Measurements from ENCODE around the gene ZSWIM5.
"Not testable (repeated sequence)": the region's sequence is repeated elsewhere in the genome, so short reads cannot be mapped to it uniquely, and the experiment has no call there.

ZSWIM5 gene

GRCh38 chr1:45004281-45004920 is 202.0 kb downstream of the ZSWIM5 start:
- Histone ChIP-seq H3K9ac (ENCODE audit: low read length) (no peak overlapping the region), H3K36me3 (replicated peaks; ENCODE audit: insufficient read depth, low read length) (no peaks in the 10 kb centered on the region), H4K20me1 (ENCODE audit: insufficient read depth, low read length) (no peaks in the 10 kb centered on the region), H3K27me3 (replicated peaks; ENCODE audit: insufficient read depth, low read length) (no peaks in the 10 kb centered on the region), H2AFZ (ENCODE audit: low read length) (no peak overlapping the region), H3K4me1 (ENCODE audit: low read length) (peaks cover 8% of the 10 kb centered on the region), H3F3A (ENCODE audit: insufficient read depth, low read length) (no peaks in the 10 kb centered on the region), H3K9me2 (replicated peaks; ENCODE audit: insufficient read depth, low read length) (no peaks in the 10 kb centered on the region), H3K9me3 (replicated peaks; ENCODE audit: insufficient read depth, low read length) (no peaks in the 10 kb centered on the region), H3K79me2 (ENCODE audit: low read length) (no peaks in the 10 kb centered on the region), H3K4me2 (ENCODE audit: low read depth, low read length) (no peak overlapping the region), H3K27ac (ENCODE audit: low read length) (no peak overlapping the region), H3K4me3 (ENCODE audit: low read length) (no peak overlapping the region)
- TF ChIP-seq EZH2 (optimal IDR thresholded peaks at IDR 0.05; ENCODE audit: low read depth, low read length), result no peak
- no peak for TF ChIP-seq CTCF (IDR thresholded peaks at IDR 0.05; ENCODE audit: low read length)
- no peak for TF ChIP-seq EZH2phosphoT487 (IDR thresholded peaks at IDR 0.05; ENCODE audit: low read length)
- DNase-seq, result no peak

- no peaks in the 10 kb centered on the region for H3F3A ChIP-seq (ENCODE audit: insufficient read depth, low read length)
- TF ChIP-seq CTCF (IDR thresholded peaks at IDR 0.05; ENCODE audit: low read length), result no peak
- TF ChIP-seq EZH2phosphoT487 (IDR thresholded peaks at IDR 0.05; ENCODE audit: low read length), result no peak
- no peak for TF ChIP-seq EZH2 (optimal IDR thresholded peaks at IDR 0.05; ENCODE audit: low read depth, low read length)
- no peaks in the 10 kb centered on the region for H3K36me3 ChIP-seq (replicated peaks; ENCODE audit: insufficient read depth, low read length)
- no peaks in the 10 kb centered on the region for H3K27me3 ChIP-seq (replicated peaks; ENCODE audit: insufficient read depth, low read length)
- no peaks in the 10 kb centered on the region for H3K79me2 ChIP-seq (ENCODE audit: low read length)
- H3K9me2 ChIP-seq (replicated peaks; ENCODE audit: insufficient read depth, low read length), result no peaks in the 10 kb centered on the region
- no peak overlapping the region for H3K27ac ChIP-seq (ENCODE audit: low read length)
- peaks cover 8% of the 10 kb centered on the region for H3K4me1 ChIP-seq (ENCODE audit: low read length)
- H4K20me1 ChIP-seq (ENCODE audit: insufficient read depth, low read length), result no peaks in the 10 kb centered on the region
- no peak overlapping the region for H2AFZ ChIP-seq (ENCODE audit: low read length)
- H3K9ac ChIP-seq (ENCODE audit: low read length), result no peak overlapping the region
- H3K9me3 ChIP-seq (replicated peaks; ENCODE audit: insufficient read depth, low read length), result no peaks in the 10 kb centered on the region
- H3K4me3 ChIP-seq (ENCODE audit: low read length), result no peak overlapping the region
- DNase-seq, result no peak
- H3K4me2 ChIP-seq (ENCODE audit: low read depth, low read length), result no peak overlapping the region
These were observed 202.7 kb downstream of the ZSWIM5 start for GRCh38 chr1:45003741-45004140.

DNA sequence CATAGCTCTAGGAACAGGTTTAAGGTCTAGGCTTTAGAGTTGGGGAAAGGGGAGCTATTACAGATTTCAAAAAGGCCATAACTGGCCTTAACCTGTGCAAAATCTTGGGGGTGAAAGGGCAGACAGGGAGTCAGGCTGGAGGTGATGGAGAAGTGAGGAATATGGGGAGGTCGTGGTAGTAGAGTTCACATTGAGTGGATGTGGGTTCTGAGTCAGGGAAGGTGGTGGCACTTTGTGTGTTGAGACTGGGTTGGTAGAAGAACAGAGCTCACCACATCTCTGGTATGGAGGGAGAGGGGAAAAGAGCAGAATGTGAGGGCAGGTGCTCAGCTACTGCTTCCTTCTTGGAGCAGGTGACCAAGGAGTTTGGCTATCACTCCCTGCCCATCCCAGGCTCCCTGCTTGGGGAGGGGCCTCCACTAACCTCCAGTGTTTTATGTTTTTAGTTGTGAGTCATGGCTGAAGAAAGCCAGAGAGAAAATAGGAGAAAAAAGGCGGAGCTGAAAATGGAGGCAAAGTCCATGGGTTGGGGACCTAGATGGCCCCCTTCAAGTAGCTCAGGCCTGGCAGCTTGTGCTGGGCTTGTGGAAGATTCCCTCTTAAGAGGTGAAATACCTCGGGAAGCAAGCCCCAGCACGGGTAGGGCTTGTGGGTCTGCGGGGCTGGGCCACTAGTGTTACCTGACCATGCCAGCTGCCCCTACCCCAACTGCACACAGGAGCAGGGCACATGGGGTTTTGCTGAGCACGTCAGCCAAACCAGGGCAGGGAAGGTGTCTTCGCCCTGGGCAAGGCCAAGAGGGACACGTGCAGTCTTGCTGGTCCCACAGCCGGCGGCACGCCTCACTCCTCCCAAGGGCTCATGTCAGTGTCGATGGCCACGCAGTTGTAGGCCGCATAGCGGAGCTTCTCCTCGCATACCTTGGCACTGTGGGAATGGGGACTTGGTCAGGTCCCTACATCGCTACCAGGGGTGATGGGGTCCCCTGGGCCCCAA is 203.5 kb downstream of the ZSWIM5 start:
- Histone ChIP-seq H3K36me3 (replicated peaks; ENCODE audit: insufficient read depth, low read length) (no peaks in the 10 kb centered on the region), H3K4me1 (ENCODE audit: low read length) (peaks cover 8% of the 10 kb centered on the region), H4K20me1 (ENCODE audit: insufficient read depth, low read length) (no peaks in the 10 kb centered on the region)

DNA sequence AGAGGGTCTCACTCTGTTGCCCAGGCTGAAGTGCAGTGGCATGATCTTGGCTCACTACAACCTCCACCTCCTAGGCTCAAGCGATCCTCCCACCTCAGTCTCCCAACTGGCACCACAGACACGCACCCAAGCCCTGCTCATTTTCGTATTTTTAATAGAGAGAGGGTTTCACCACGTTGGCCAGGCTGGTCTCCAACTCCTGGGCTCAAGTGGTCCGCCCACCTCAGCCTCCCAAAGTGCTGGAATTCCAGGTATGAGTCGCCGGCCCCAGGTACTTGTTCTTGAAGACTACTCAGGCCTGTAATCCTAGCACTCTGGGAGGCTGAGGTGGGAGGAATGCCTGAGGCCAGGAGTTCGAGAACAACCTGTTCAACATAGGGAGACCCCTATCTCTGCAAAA is 204.8 kb downstream of the ZSWIM5 start:
- not testable (repeated sequence) for H2AFZ ChIP-seq (ENCODE audit: low read length)

More for the DNA sequence above, 203.5 kb downstream of the ZSWIM5 start:
- no peaks in the 10 kb centered on the region for H3K9me3 ChIP-seq (replicated peaks; ENCODE audit: insufficient read depth, low read length)
- no peak overlapping the region for H3K4me3 ChIP-seq (ENCODE audit: low read length)
- no peak overlapping the region for H3K9ac ChIP-seq (ENCODE audit: low read length)
- H3K27me3 ChIP-seq (replicated peaks; ENCODE audit: insufficient read depth, low read length), result no peaks in the 10 kb centered on the region
- no peak for TF ChIP-seq CTCF (IDR thresholded peaks at IDR 0.05; ENCODE audit: low read length)
- no peak for TF ChIP-seq EZH2 (optimal IDR thresholded peaks at IDR 0.05; ENCODE audit: low read depth, low read length)
- no peak for TF ChIP-seq EZH2phosphoT487 (IDR thresholded peaks at IDR 0.05; ENCODE audit: low read length)
- H3F3A ChIP-seq (ENCODE audit: insufficient read depth, low read length), result no peaks in the 10 kb centered on the region
- no peaks in the 10 kb centered on the region for H3K9me2 ChIP-seq (replicated peaks; ENCODE audit: insufficient read depth, low read length)
- no peak overlapping the region for H3K27ac ChIP-seq (ENCODE audit: low read length)
- DNase-seq, result no peak
- no peaks in the 10 kb centered on the region for H3K79me2 ChIP-seq (ENCODE audit: low read length)
- H3K4me2 ChIP-seq (ENCODE audit: low read depth, low read length), result no peak overlapping the region
- no peak overlapping the region for H2AFZ ChIP-seq (ENCODE audit: low read length)

More for the DNA sequence above, 204.8 kb downstream of the ZSWIM5 start:
- H3K9ac ChIP-seq (ENCODE audit: low read length); H3K9me2 ChIP-seq (replicated peaks; ENCODE audit: insufficient read depth, low read length); H3K27me3 ChIP-seq (replicated peaks; ENCODE audit: insufficient read depth, low read length); DNase-seq; H3K4me1 ChIP-seq (ENCODE audit: low read length); H4K20me1 ChIP-seq (ENCODE audit: insufficient read depth, low read length); H3K79me2 ChIP-seq (ENCODE audit: low read length); H3K4me3 ChIP-seq (ENCODE audit: low read length); H3K4me2 ChIP-seq (ENCODE audit: low read depth, low read length); H3F3A ChIP-seq (ENCODE audit: insufficient read depth, low read length); H3K36me3 ChIP-seq (replicated peaks; ENCODE audit: insufficient read depth, low read length); H3K27ac ChIP-seq (ENCODE audit: low read length); H3K9me3 ChIP-seq (replicated peaks; ENCODE audit: insufficient read depth, low read length): not testable (repeated sequence)
